Measurements from ENCODE around the gene BMAL1. TPM values are rescaled to one million over a fixed set of nuclear protein-coding genes. Genes with fewer than 3 reads are reported as not detected.

BMAL1 gene
- total RNA-seq, 1 donor from 2014 or later = 26.5 TPM

- Histone ChIP-seq H3K9me3 (ENCODE audit: low read depth) (no peaks in the 10 kb centered on the region), H4K20me1 (ENCODE audit: low read depth) (no peaks in the 10 kb centered on the region), H3K27me3 (no peaks in the 10 kb centered on the region), H3K4me1 (no peaks in the 10 kb centered on the region), H3K9ac (no peak overlapping the region), H3K4me2 (no peak overlapping the region), H3F3A (ENCODE audit: low read depth) (no peaks in the 10 kb centered on the region), H3K36me3 (no peaks in the 10 kb centered on the region), H2AFZ (replicated peaks) (no peak overlapping the region), H3K27ac (no peak overlapping the region), H3K4me3 (no peak overlapping the region), H3K79me2 (ENCODE audit: low read depth) (no peaks in the 10 kb centered on the region)
- DNase-seq (ENCODE audit: low spot score) = no peak
- Mint-ChIP-seq H3K36me3 (no peaks in the 10 kb centered on the region), H3K9me3 (no peaks in the 10 kb centered on the region), H3K4me1 (peaks cover 2% of the 10 kb centered on the region), H3K27ac (no peak overlapping the region), H3K27me3 (ENCODE audit: insufficient read depth, low read depth) (peaks cover 2% of the 10 kb centered on the region), H3K4me3 (no peak overlapping the region)
- TF ChIP-seq CTCF (IDR thresholded peaks at IDR 0.05) (no peak), EZH2phosphoT487 (IDR thresholded peaks at IDR 0.05) (no peak), EZH2 (IDR thresholded peaks at IDR 0.05) (no peak)
Measured at GRCh38 chr11:13368041-13368446, 90.5 kb downstream of the BMAL1 start.

- Mint-ChIP-seq H3K27ac (no peak overlapping the region), H3K4me1 (peaks cover 6% of the 10 kb centered on the region), H3K36me3 (peaks cover 11% of the 10 kb centered on the region), H3K27me3 (ENCODE audit: insufficient read depth, low read depth) (peaks cover 2% of the 10 kb centered on the region), H3K9me3 (no peaks in the 10 kb centered on the region), H3K4me3 (no peak overlapping the region)
- H3K9ac ChIP-seq = no peak overlapping the region
- H3K9me3 ChIP-seq (ENCODE audit: low read depth) = no peaks in the 10 kb centered on the region
- DNase-seq (ENCODE audit: low spot score) = no peak
- H3K36me3 ChIP-seq = no peaks in the 10 kb centered on the region
- no peaks in the 10 kb centered on the region for H3K79me2 ChIP-seq (ENCODE audit: low read depth)
- H4K20me1 ChIP-seq (ENCODE audit: low read depth) = no peaks in the 10 kb centered on the region
- no peak overlapping the region for H3K4me2 ChIP-seq
- H3K27me3 ChIP-seq = no peaks in the 10 kb centered on the region
- H3K4me1 ChIP-seq = no peaks in the 10 kb centered on the region
- H3K27ac ChIP-seq = no peak overlapping the region
- H3K4me3 ChIP-seq = no peak overlapping the region
- H3F3A ChIP-seq (ENCODE audit: low read depth) = no peaks in the 10 kb centered on the region
- no peak for TF ChIP-seq EZH2phosphoT487 (IDR thresholded peaks at IDR 0.05)
- TF ChIP-seq CTCF (IDR thresholded peaks at IDR 0.05) = no peak
- TF ChIP-seq EZH2 (IDR thresholded peaks at IDR 0.05) = no peak
- no peak overlapping the region for H2AFZ ChIP-seq (replicated peaks)
Measured at GRCh38 chr11:13373216-13373615, 95.6 kb downstream of the BMAL1 start.

- Histone ChIP-seq H3K4me1 (no peaks in the 10 kb centered on the region), H3F3A (ENCODE audit: low read depth) (no peaks in the 10 kb centered on the region), H3K79me2 (ENCODE audit: low read depth) (no peaks in the 10 kb centered on the region), H3K27me3 (no peaks in the 10 kb centered on the region), H3K27ac (no peak overlapping the region), H2AFZ (replicated peaks) (no peak overlapping the region), H3K9me3 (ENCODE audit: low read depth) (no peaks in the 10 kb centered on the region), H3K36me3 (no peaks in the 10 kb centered on the region), H3K9ac (no peak overlapping the region), H4K20me1 (ENCODE audit: low read depth) (no peaks in the 10 kb centered on the region), H3K4me2 (no peak overlapping the region), H3K4me3 (no peak overlapping the region)
- Mint-ChIP-seq H3K36me3 (peaks cover 11% of the 10 kb centered on the region), H3K27me3 (ENCODE audit: insufficient read depth, low read depth) (peaks cover 2% of the 10 kb centered on the region), H3K27ac (no peak overlapping the region), H3K4me3 (no peak overlapping the region), H3K4me1 (peaks cover 6% of the 10 kb centered on the region), H3K9me3 (no peaks in the 10 kb centered on the region)
- no peak for DNase-seq (ENCODE audit: low spot score)
- TF ChIP-seq EZH2 (IDR thresholded peaks at IDR 0.05) (no peak), CTCF (IDR thresholded peaks at IDR 0.05) (no peak), EZH2phosphoT487 (IDR thresholded peaks at IDR 0.05) (no peak)
Measured at GRCh38 chr11:13375798-13376197, 98.2 kb downstream of the BMAL1 start.

Data from neural progenitor cell (in vitro differentiated cells).